MCF 10A (cell line): Measurements from ENCODE around the gene ZFYVE28. TPM values are rescaled to one million over a fixed set of nuclear protein-coding genes. Genes with fewer than 3 reads are reported as not detected.

Experiments used
- BruUV-seq: library from RNA; stranded (reverse); fragments of 400-500 nt; replicated peaks from 2 replicates; lab custom pipeline; 2021; lab: Mats Ljungman, UMichigan
- CTCF ChIA-PET: fragments of 300-600 bp; sonication (Branson Sonifier 250); formaldehyde crosslinking; extraction: SDS; loops from one replicate; lab custom pipeline; 2021; ENCODE audit warnings: antibody characterized with exemption, inconsistent platforms; lab: Yijun Ruan, JAX
- POLR2A ChIA-PET: fragments of 300-600, 350-650 bp; sonication (Branson Sonifier 250); formaldehyde crosslinking; extraction: SDS; loops from one replicate; lab custom pipeline; 2020; ENCODE audit warnings: antibody characterized with exemption, inconsistent platforms; lab: Yijun Ruan, JAX
- DNase-seq: peaks from one replicate; pipeline ENCODE4 v3.0.0-alpha.2; 2018; ENCODE audit not compliant: unreplicated experiment
- H3K27ac Mint-ChIP-seq: one replicate; pipeline ENCODE4 v1.8.0; 2022; ENCODE audit warnings: mild to moderate bottlenecking, low read depth, mixed read lengths; ENCODE audit not compliant: unreplicated experiment
- H3K27me3 Mint-ChIP-seq: one replicate; pipeline ENCODE4 v1.8.0; 2022; ENCODE audit warnings: mixed read lengths; ENCODE audit not compliant: insufficient read depth, unreplicated experiment
- H3K36me3 Mint-ChIP-seq: one replicate; pipeline ENCODE4 v1.8.0; 2022; ENCODE audit warnings: mild to moderate bottlenecking, moderate library complexity, mixed read lengths; ENCODE audit not compliant: insufficient read depth, unreplicated experiment
- H3K4me1 Mint-ChIP-seq: one replicate; pipeline ENCODE4 v1.8.0; 2022; ENCODE audit warnings: mixed read lengths; ENCODE audit not compliant: insufficient read depth, unreplicated experiment
- H3K4me3 Mint-ChIP-seq: one replicate; pipeline ENCODE4 v1.8.0; 2022; ENCODE audit warnings: mild to moderate bottlenecking, moderate library complexity, mixed read lengths; ENCODE audit not compliant: unreplicated experiment
- H3K9me3 Mint-ChIP-seq: one replicate; pipeline ENCODE4 v1.8.0; 2022; ENCODE audit warnings: mixed read lengths; ENCODE audit not compliant: unreplicated experiment
- CTCF ChIP-seq: fragments of 200-600 bp; IDR thresholded peaks from one replicate; pipeline ENCODE4 v1.8.0; 2022; ENCODE audit warnings: antibody characterized with exemption, mild to moderate bottlenecking; ENCODE audit not compliant: unreplicated experiment
- intact Hi-C: fragments of 100-400 bp; cut with micrococcal nuclease; formaldehyde crosslinking; loops from 2 replicates; pipeline ENCODE4 v1.14.1; 2022
- total RNA-seq: library from RNA; stranded (reverse); gene quantifications from 2 replicates; pipeline ENCODE4 v1.2.3, GENCODE V29; 2022

Gene ZFYVE28
- total RNA-seq, 1 experiment from 2014 or later, result 1.6 TPM

- Mint-ChIP-seq H3K27ac (no peak overlapping the region), H3K4me1 (peaks cover 10% of the 10 kb centered on the region), H3K9me3 (no peaks in the 10 kb centered on the region), H3K27me3 (no peaks in the 10 kb centered on the region), H3K36me3 (peaks cover 31% of the 10 kb centered on the region), H3K4me3 (no peak overlapping the region)
- no peak for DNase-seq
- no peak for TF ChIP-seq CTCF
- ChIA-PET POLR2A (interaction anchor here (1.0 kb wide), 1 partner anchor 13 kb away, joined by 3 read pairs; the partner anchor contains the start of gene MXD4), CTCF (no interaction called here)
- intact Hi-C loops, result no loop called here
- BruUV-seq, result no TSS peak
These were observed 169.6 kb downstream of the ZFYVE28 start for GRCh38 chr4:2248821-2249261.

- POLR2A ChIA-PET, result interaction anchor here (0.6 to 1.0 kb wide), 2 partner anchors 14 to 184 kb away, joined by 3 read pairs; partner anchors contain the start of gene MXD4
- H3K4me3 Mint-ChIP-seq, result no peak overlapping the region
- no TSS peak for BruUV-seq
- no peak for TF ChIP-seq CTCF
- CTCF ChIA-PET, result no interaction called here
- no peak for DNase-seq
- peaks cover 26% of the 10 kb centered on the region for H3K36me3 Mint-ChIP-seq
- H3K27ac Mint-ChIP-seq, result no peak overlapping the region
- intact Hi-C loops, result no loop called here
- H3K9me3 Mint-ChIP-seq, result no peaks in the 10 kb centered on the region
- no peaks in the 10 kb centered on the region for H3K27me3 Mint-ChIP-seq
- H3K4me1 Mint-ChIP-seq, result peaks cover 14% of the 10 kb centered on the region
These were observed 170.2 kb downstream of the ZFYVE28 start for GRCh38 chr4:2248044-2248780.

GRCh38 chr4:2247128-2248043 is 171.1 kb downstream of the ZFYVE28 start:
- no peak for TF ChIP-seq CTCF
- POLR2A ChIA-PET, result no interaction called here
- CTCF ChIA-PET, result no interaction called here

More at GRCh38 chr4:2247128-2248043, 171.1 kb downstream of the ZFYVE28 start:
- intact Hi-C loops, result no loop called here
- Mint-ChIP-seq H3K36me3 (peaks cover 18% of the 10 kb centered on the region), H3K9me3 (no peaks in the 10 kb centered on the region), H3K27me3 (no peaks in the 10 kb centered on the region), H3K4me3 (no peak overlapping the region), H3K4me1 (peaks cover 14% of the 10 kb centered on the region), H3K27ac (no peak overlapping the region)
- no TSS peak for BruUV-seq
- DNase-seq, result no peak
